Muscle layer of colon (tissue), 2 donors: ENCODE results near the gene KRTAP10-4.
"Not testable (repeated sequence)": the region's sequence is repeated elsewhere in the genome, so short reads cannot be mapped to it uniquely, and the experiment has no call there.

Experiments
- H3K27ac ChIP-seq: one replicate; pipeline ENCODE4 v1.7.0; 2013; ENCODE audit warnings: low read depth, mild to moderate bottlenecking, low read length, moderate library complexity
- H3K27me3 ChIP-seq, 2 donors: one replicate each; pipeline ENCODE4 v1.7.0; 2013; ENCODE audit warnings: low read length in 2 of 2, mild to moderate bottlenecking in 2 of 2; ENCODE audit not compliant: insufficient read depth in 2 of 2, control insufficient read depth in 1 of 2
- H3K36me3 ChIP-seq: one replicate; pipeline ENCODE4 v1.7.0; 2013; ENCODE audit warnings: mild to moderate bottlenecking, low read length; ENCODE audit not compliant: insufficient read depth
- H3K4me1 ChIP-seq: one replicate; pipeline ENCODE4 v1.7.0; 2013; ENCODE audit warnings: mild to moderate bottlenecking, low read length; ENCODE audit not compliant: insufficient read depth
- H3K4me3 ChIP-seq, 2 donors: one replicate each; pipeline ENCODE4 v1.7.0; 2013; ENCODE audit warnings: low read length in 2 of 2, low read depth in 1 of 2, mild to moderate bottlenecking in 1 of 2, moderate library complexity in 1 of 2
- H3K9ac ChIP-seq: one replicate; pipeline ENCODE4 v1.7.0; 2013; ENCODE audit warnings: low read length
- H3K9me3 ChIP-seq: one replicate; pipeline ENCODE4 v1.7.0; 2013; ENCODE audit warnings: mild to moderate bottlenecking, low read length
- donor health status: abdominal sarcoma.
- donor health status: Adenocarcinoma of cecum.

Gene KRTAP10-4

GRCh38 chr21:44600118-44600978, 26.8 kb downstream of the KRTAP10-4 start, which contains the start of gene KRTAP10-7:
Gene KRTAP10-7 (plus strand): TSS chr21:44600597. CDS start chr21:44600622, 25 bp downstream.
- H3K4me3 ChIP-seq, H3K36me3 ChIP-seq, H3K27ac ChIP-seq, H3K4me1 ChIP-seq, H3K9me3 ChIP-seq, H3K9ac ChIP-seq: not testable (repeated sequence)
- peaks cover 0 to 19% of the 10 kb centered on the region in 2 donors for H3K27me3 ChIP-seq

DNA sequence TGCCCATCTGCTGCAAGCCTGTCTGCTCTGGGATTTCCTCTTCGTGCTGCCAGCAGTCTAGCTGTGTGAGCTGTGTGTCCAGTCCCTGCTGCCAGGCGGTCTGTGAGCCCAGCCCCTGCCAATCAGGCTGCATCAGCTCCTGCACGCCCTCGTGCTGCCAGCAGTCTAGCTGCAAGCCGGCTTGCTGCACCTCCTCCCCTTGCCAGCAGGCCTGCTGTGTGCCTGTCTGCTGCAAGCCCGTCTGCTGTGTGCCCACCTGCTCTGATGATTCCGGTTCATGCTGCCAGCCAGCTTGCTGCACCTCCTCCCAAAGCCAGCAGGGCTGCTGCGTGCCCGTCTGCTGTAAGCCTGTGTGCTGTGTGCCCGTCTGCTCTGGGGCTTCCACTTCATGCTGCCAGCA, 27.6 kb downstream of the KRTAP10-4 start:
- not testable (repeated sequence) for H3K4me3 ChIP-seq, H3K9ac ChIP-seq, H3K4me1 ChIP-seq, H3K9me3 ChIP-seq, H3K27ac ChIP-seq, H3K36me3 ChIP-seq
- peaks cover 0 to 19% of the 10 kb centered on the region in 2 donors for H3K27me3 ChIP-seq

DNA sequence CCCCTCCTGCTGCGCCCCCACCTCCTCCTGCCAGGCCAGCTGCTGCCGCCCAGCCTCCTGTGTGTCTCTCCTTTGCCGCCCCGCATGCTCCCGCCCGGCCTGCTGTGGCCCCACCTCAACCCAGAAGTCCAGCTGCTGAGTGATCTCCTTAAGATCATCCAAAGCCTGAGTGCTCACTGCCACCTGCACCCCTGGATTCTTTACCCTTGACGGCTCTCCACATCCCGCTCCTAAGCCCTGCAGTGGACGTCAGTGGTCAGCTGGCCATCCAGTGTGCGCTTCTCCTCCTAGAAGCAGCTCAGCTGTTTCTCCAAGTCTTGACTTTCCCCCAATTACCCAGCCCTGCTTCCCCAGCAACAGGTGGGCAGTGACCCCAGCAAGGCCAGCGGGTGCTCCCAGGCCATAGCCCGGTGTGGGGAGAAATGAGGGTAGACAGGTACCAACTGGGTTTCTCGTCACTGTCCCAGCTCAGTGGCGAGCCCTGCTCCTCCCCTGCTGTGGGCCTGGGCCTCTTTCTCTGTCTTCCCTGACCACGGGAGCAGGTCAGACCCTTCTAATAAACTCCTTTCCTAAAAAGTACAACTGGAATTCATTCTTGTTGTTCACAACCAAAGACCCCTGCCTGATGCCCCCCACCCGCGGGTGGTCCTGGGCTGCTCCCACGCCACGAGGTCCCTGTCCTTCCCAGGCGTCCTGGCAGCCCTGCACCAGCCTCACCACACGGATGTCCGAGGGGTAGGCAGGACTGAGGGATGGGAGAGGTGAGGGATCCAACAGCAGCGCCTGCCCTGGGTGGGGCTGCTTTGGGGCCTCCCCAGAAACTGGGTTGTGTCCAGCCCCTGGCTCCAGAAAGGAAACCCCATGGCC, 28.3 kb downstream of the KRTAP10-4 start:
- no peaks in the 10 kb centered on the region for H3K4me1 ChIP-seq
- no peak overlapping the region for H3K27ac ChIP-seq
- no peak overlapping the region for H3K9ac ChIP-seq
- H3K4me3 ChIP-seq, result no peak overlapping the region
- H3K9me3 ChIP-seq, result peaks cover 7% of the 10 kb centered on the region
- no peaks in the 10 kb centered on the region for H3K36me3 ChIP-seq
- peaks cover 0 to 19% of the 10 kb centered on the region in 2 donors for H3K27me3 ChIP-seq

- peaks cover 7% of the 10 kb centered on the region for H3K9me3 ChIP-seq
- no peak overlapping the region for H3K4me3 ChIP-seq
- H3K4me1 ChIP-seq, result no peaks in the 10 kb centered on the region
- H3K36me3 ChIP-seq, result no peaks in the 10 kb centered on the region
- no peak overlapping the region for H3K27ac ChIP-seq
- peaks cover 0 to 19% of the 10 kb centered on the region in 2 donors for H3K27me3 ChIP-seq
- no peak overlapping the region for H3K9ac ChIP-seq
Measured at GRCh38 chr21:44602463-44602850, 28.9 kb downstream of the KRTAP10-4 start.

DNA sequence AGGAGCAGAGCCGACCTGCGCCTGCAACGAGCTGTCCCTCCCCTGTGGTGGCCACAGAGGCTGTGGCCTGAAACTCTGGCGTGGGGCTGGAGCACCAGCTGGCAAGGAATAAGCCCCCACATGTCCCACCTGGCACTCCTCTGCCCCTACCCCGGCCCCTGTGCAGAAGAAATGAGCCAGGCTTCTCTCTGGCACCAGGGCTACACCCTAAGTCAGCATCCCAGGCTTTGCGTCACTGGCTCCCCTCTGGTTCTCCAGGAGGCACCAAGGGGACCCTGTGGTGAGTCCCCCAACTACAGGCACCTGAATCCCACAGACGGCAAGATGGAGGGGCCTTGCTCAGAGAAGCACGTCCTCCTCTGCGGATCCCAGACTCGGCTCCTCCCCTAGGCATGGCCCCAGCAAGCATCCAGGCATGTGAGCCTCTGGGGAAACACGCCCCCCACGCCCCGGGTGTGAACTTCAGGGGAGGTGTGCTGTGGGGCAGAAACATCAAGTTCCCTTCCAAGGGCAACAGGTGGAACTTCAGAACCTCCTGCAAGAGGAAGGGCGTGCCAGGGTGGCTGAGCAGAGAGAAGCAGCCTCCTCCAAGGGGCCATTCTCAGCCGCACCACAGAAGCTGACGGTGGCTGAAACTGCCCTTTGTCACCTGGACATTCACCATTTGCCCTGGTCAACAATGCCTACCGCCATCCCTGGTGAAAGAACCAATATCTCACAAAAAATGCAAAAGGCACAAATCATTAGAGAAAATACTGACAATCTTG, 29.8 kb downstream of the KRTAP10-4 start:
- Histone ChIP-seq H3K4me1 (no peaks in the 10 kb centered on the region), H3K36me3 (no peaks in the 10 kb centered on the region), H3K9ac (no peak overlapping the region), H3K9me3 (peaks cover 7% of the 10 kb centered on the region), H3K4me3 (no peak overlapping the region), H3K27me3 (peaks cover 0 to 19% of the 10 kb centered on the region in 2 donors), H3K27ac (no peak overlapping the region)

DNA sequence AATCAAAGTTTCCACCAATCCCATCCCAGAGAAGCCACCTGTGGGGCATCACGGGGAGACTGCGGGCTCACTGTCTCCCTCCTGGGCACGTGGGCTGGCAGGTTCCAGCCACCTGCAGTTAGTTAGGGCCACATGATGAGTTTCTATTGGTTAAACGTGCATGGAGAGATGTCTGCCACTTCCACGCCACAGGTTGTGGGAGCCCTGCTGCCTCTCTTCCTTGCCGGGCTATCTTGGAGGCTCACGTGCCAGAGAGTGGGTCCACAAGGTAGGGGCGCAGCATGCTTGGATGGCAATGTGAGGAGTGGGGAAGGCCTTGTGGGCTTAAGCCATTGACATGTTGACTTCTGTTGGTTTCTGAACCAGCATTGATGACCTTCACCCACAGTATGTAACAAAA, 30.4 kb downstream of the KRTAP10-4 start:
- peaks cover 7% of the 10 kb centered on the region for H3K9me3 ChIP-seq
- H3K4me1 ChIP-seq, result no peaks in the 10 kb centered on the region
- no peak overlapping the region for H3K4me3 ChIP-seq
- H3K9ac ChIP-seq, result no peak overlapping the region
- H3K36me3 ChIP-seq, result no peaks in the 10 kb centered on the region
- H3K27ac ChIP-seq, result no peak overlapping the region
- peaks cover 0 to 19% of the 10 kb centered on the region in 2 donors for H3K27me3 ChIP-seq

GRCh38 chr21:44606495-44606894, 33.0 kb downstream of the KRTAP10-4 start:
- Histone ChIP-seq H3K9me3 (peaks cover 7% of the 10 kb centered on the region), H3K36me3 (no peaks in the 10 kb centered on the region), H3K4me3 (no peak overlapping the region), H3K4me1 (no peaks in the 10 kb centered on the region), H3K27ac (no peak overlapping the region), H3K27me3 (peaks cover 0 to 11% of the 10 kb centered on the region in 2 donors), H3K9ac (no peak overlapping the region)

DNA sequence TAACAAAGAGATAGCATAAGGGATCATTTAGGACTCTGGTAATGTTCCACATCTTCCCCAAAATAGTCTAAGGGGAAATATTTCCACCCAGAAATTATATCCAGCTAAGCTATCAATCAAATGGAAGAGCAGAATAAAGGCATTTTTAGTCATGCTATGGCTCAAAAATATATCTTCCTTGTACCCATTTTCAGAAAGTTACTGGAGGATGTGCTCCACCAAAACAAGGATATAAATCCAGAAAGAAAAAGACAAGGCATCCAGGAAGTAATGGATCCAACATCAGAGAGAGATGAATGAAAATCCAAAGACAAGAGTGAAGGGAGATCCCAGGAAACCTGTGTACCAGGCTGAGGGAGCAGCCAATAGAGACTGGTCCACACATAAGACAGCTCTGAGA, 35.7 kb downstream of the KRTAP10-4 start:
- no peaks in the 10 kb centered on the region for H3K36me3 ChIP-seq
- no peaks in the 10 kb centered on the region for H3K4me1 ChIP-seq
- H3K9me3 ChIP-seq, result peaks cover 3% of the 10 kb centered on the region
- no peak overlapping the region for H3K4me3 ChIP-seq
- H3K27ac ChIP-seq, result no peak overlapping the region
- peaks cover 0 to 9% of the 10 kb centered on the region in 2 donors for H3K27me3 ChIP-seq
- H3K9ac ChIP-seq, result no peak overlapping the region

DNA sequence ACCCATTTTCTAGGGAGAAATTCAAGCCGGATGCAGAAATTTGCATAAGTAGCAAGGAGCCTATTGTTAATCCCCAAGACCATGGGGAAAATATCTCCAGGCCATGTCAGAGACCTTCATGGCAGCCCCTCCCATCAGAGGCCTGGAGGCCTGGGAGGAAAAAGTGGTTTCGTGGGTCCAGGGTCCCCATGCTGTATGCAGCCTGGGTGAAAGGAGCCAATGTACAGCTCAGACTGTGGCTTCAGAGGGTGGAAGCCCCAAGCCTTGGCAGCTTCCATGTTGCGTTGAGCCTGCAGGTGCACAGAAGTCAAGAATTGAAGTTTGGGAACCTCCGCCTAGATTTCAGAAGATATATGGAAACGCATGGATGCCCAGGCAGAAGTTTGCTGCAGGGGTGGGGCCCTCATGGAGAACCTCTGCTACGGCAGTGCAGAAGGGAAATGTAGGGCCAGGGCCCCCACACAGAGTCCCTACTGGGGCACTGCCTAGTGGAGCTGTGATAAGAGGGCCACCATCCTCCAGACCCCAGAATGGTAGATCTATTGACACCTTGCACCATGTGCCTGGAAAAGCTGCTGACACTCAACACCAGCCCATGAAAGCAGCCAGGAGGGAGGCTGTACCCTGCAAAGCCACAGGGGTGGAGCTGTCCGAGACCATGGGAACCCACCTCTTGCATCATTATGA, 36.8 kb downstream of the KRTAP10-4 start:
- H3K9me3 ChIP-seq, H3K4me1 ChIP-seq, H3K27ac ChIP-seq, H3K36me3 ChIP-seq, H3K4me3 ChIP-seq, H3K9ac ChIP-seq, H3K27me3 ChIP-seq: not testable (repeated sequence)

GRCh38 chr21:44611551-44611950, 38.0 kb downstream of the KRTAP10-4 start:
- Histone ChIP-seq H3K9ac (no peak overlapping the region), H3K4me3 (no peak overlapping the region), H3K9me3 (no peaks in the 10 kb centered on the region), H3K4me1 (no peaks in the 10 kb centered on the region), H3K36me3 (no peaks in the 10 kb centered on the region), H3K27ac (no peak overlapping the region), H3K27me3 (peaks cover 0 to 14% of the 10 kb centered on the region in 2 donors)
